HepG2 (cell line): Measurements from ENCODE around the gene HPCAL1. TPM values are rescaled to one million over a fixed set of nuclear protein-coding genes. Genes with fewer than 3 reads are reported as not detected.

Source experiments
- ATAC-seq: fragments of 200-7000 bp; cut with Tn5 transposase; 3 replicates; pipeline ENCODE4 v1.9.1; 2020; ENCODE audit warnings: mild to moderate bottlenecking, moderate library complexity
- BruUV-seq: library from RNA; stranded (reverse); fragments of 400-500 nt; replicated peaks from 2 replicates; lab custom pipeline; 2021; lab: Mats Ljungman, UMichigan
- CTCF ChIA-PET: fragments of 300-600 bp; formaldehyde crosslinking; extraction: SDS; loops from one replicate; lab custom pipeline; 2021; ENCODE audit warnings: low total read pairs, inconsistent platforms, low intra/inter-chr PET ratio; lab: Yijun Ruan, JAX
- POLR2A ChIA-PET: fragments of 350-600 bp; sonication (Branson Sonifier 250); formaldehyde crosslinking; loops from one replicate; lab custom pipeline; 2020; ENCODE audit warnings: antibody characterized with exemption, inconsistent platforms; lab: Yijun Ruan, JAX
- DNase-seq: peaks from one replicate; pipeline ENCODE4 v3.0.0-alpha.2; 2015; ENCODE audit warnings: low spot score
- FAIRE-seq: peaks from 3 replicates; lab custom pipeline; 2011; peaks lifted over from hg19 to GRCh38; lab: Jason Lieb, UNC
- H2AFZ ChIP-seq: one replicate; pipeline ENCODE4 v1.6.1; 2011; ENCODE audit warnings: low read length, inconsistent platforms
- H3K27ac ChIP-seq: fragments of 300-600 bp; 3 replicates; pipeline ENCODE4 v1.8.0; 2011; ENCODE audit warnings: mixed run types, mild to moderate bottlenecking, mixed read lengths, low read length, inconsistent platforms; ENCODE audit not compliant: insufficient read depth; ENCODE audit errors: extremely low read length
- H3K27me3 ChIP-seq, 2 experiments: fragments of 200-600 bp in 1 of 2; 2 replicates in 1 of 2; 3 replicates in 1 of 2; pipeline versions ENCODE4 v1.6.0 to v1.8.0; 2011; ENCODE audit warnings: low read length in 2 of 2, mild to moderate bottlenecking in 2 of 2, moderate library complexity in 2 of 2, inconsistent platforms in 1 of 2; ENCODE audit not compliant: insufficient read depth in 2 of 2, control insufficient read depth in 1 of 2
- H3K36me3 ChIP-seq, 2 experiments: fragments of 200-600 bp in 1 of 2; replicated peaks in 1 of 2; 2 replicates in 1 of 2; 3 replicates in 1 of 2; pipeline versions ENCODE4 v1.5.1 to v1.8.0; 2011; ENCODE audit warnings: low read length in 2 of 2, inconsistent platforms in 1 of 2; ENCODE audit not compliant: insufficient read depth in 2 of 2, control insufficient read depth in 1 of 2
- H3K4me1 ChIP-seq: 2 replicates; pipeline ENCODE4 v1.5.1; 2012; ENCODE audit warnings: low read length, inconsistent platforms; ENCODE audit not compliant: insufficient read depth
- H3K4me2 ChIP-seq: 2 replicates; pipeline ENCODE4 v1.6.0; 2011; ENCODE audit warnings: low read depth, low read length, inconsistent platforms
- H3K4me3 ChIP-seq, 3 experiments: fragments of 200-600 bp in 1 of 3; sonication (generic), shearing (Covaris generic) in 1 of 3; replicated peaks in 1 of 3; 2 replicates each; pipeline ENCODE4 v1.5.1; 2011 to 2016; ENCODE audit warnings: low read length in 3 of 3, inconsistent platforms in 2 of 3, low read depth in 2 of 3, mild to moderate bottlenecking in 2 of 3, control low read depth in 1 of 3, mixed read lengths in 1 of 3; ENCODE audit not compliant: insufficient read depth in 1 of 3
- H3K79me2 ChIP-seq: one replicate; pipeline ENCODE4 v1.6.1; 2011; ENCODE audit warnings: low read length, inconsistent platforms; ENCODE audit not compliant: insufficient read depth
- H3K9ac ChIP-seq: 2 replicates; pipeline ENCODE4 v1.6.0; 2011; ENCODE audit warnings: mild to moderate bottlenecking, low read depth, low read length, inconsistent platforms; ENCODE audit not compliant: insufficient read depth
- H3K9me3 ChIP-seq: 2 replicates; pipeline ENCODE4 v1.5.1; 2012; ENCODE audit warnings: mild to moderate bottlenecking, low read length
- H4K20me1 ChIP-seq: 2 replicates; pipeline ENCODE4 v1.6.0; 2011; ENCODE audit warnings: inconsistent platforms, mild to moderate bottlenecking, low read length, moderate library complexity; ENCODE audit not compliant: insufficient read depth
- MAFK ChIP-seq, 2 experiments: IDR thresholded peaks in 1 of 2; conservative IDR thresholded peaks in 1 of 2; 2 replicates each; pipeline ENCODE4 v1.6.1; 2011; ENCODE audit warnings: improper control_type of control experiment in 2 of 2, low read length in 2 of 2
- WIZ ChIP-seq: sonication (generic); formaldehyde crosslinking; IDR thresholded peaks from 2 replicates; pipeline ENCODE4 v1.5.1; 2020; ENCODE audit warnings: mild to moderate bottlenecking, missing genetic modification reagents
- ZMYM3 ChIP-seq: sonication (generic); formaldehyde crosslinking; IDR thresholded peaks from 2 replicates; pipeline ENCODE4 v1.5.1; 2020; ENCODE audit warnings: mild to moderate bottlenecking, missing genetic modification reagents
- ZNF652 ChIP-seq: IDR thresholded peaks from 2 replicates; pipeline ENCODE4 v1.6.1; 2016; ENCODE audit warnings: low read depth, borderline replicate concordance
- WGBS: methylation state at CpG from one replicate; pipeline ENCODE4 v1.1.6; 2017; ENCODE audit warnings: low lambda C conversion rate; 5-methylcytosine and 5-hydroxymethylcytosine counted together
- in situ Hi-C: cut with HindIII; loops from 2 replicates; pipeline ENCODE4 v1.10.0; 2017; ENCODE audit warnings: low pct_unique_long_range_greater_than_20kb; ENCODE audit not compliant: extremely low pct_ligation_motif_present
- intact Hi-C: fragments of 100-400 bp; cut with micrococcal nuclease; formaldehyde crosslinking; loops from one replicate; pipeline ENCODE4 v1.10.0; 2022; ENCODE audit not compliant: unreplicated experiment
- polyA plus RNA-seq, 8 experiments: library from polyadenylated mRNA; depleted of rRNA in 3 of 8; stranded (reverse) in 7 of 8; unstranded in 1 of 8; fragments of >200 nt; fragmentation: Illumina TruSeq in 4 of 8; extraction: Trizol in 4 of 8; gene quantifications; 2 replicates each; pipeline versions ENCODE4 v1.2.1 to v1.2.3, GENCODE V29; 2011 to 2016; ENCODE audit warnings: low read depth in 4 of 8, missing spikeins in 1 of 8, mixed read lengths in 1 of 8; ENCODE audit not compliant: insufficient read depth in 1 of 8
- total RNA-seq, 5 experiments: library from RNA; depleted of rRNA; stranded (reverse); fragments of >200 nt; fragmentation: Illumina TruSeq; extraction: Trizol; gene quantifications; 2 replicates each; pipeline ENCODE4 v1.2.3, GENCODE V29; 2016; ENCODE audit warnings: low read depth in 1 of 5

Gene HPCAL1
- total and polyA plus RNA-seq, 2 of the 13 experiments (the other 11 are each of a cell fraction or from before 2014, with no cell fraction given) = 29.5 to 29.9 TPM

DNA sequence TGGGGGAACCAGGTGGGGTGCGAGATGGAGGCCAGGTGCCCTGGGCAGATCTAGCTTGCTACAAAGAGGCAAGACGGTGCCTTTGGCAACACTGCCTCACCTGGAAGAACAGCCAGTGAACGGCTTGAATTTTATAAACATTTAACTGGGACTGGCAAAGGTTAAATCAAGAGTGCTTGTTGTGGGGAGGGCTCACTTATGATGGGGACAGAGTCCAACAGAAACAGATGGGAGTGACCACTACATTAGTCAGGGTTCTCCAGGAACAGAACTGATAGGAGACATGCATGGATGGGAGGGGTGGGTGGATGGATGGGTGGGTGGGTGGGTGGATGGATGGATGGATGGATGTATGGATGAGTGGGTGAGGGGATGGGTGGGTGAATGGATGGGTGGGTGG is 126.2 kb downstream of the HPCAL1 start:
- FAIRE-seq (no peak), DNase-seq (no peak), ATAC-seq (no peak)
- Histone ChIP-seq H2AFZ (no peak overlapping the region), H3K4me1 (peaks cover 20% of the 10 kb centered on the region), H3K9me3 (no peaks in the 10 kb centered on the region), H4K20me1 (no peaks in the 10 kb centered on the region), H3K4me3 (no peak overlapping the region), H3K27me3 (peaks cover 6 to 25% of the 10 kb centered on the region in 2 experiments; a peak in 4 of 5 replicates), H3K9ac (no peak overlapping the region), H3K36me3 (peaks cover 9 to 11% of the 10 kb centered on the region in 2 experiments; a peak in 4 of 5 replicates), H3K79me2 (no peaks in the 10 kb centered on the region), H3K4me2 (no peak overlapping the region), H3K27ac (no peak overlapping the region)
- in situ Hi-C loops (loop anchor here (25.0 kb wide), 1 partner anchor 617 kb away; no protein-coding TSS in a partner anchor), intact Hi-C loops (no loop called here)
- CTCF ChIA-PET = no interaction called here
- POLR2A ChIA-PET = no interaction called here
- WGBS = 48% methylated on average over 3 of the region's 3 CpGs
- TF ChIP-seq ZNF652 (CRISPR knock-in tag) (0 out of 2 replicates have a peak, but pooled peaks have one; percentile 20), WIZ (CRISPR knock-in tag) (no peak)
- BruUV-seq = no TSS peak

- ATAC-seq = no peak
- TF ChIP-seq ZMYM3 (peak; percentile 63; the same call in 1 of the 2 replicates), MAFK (conservative IDR thresholded peaks at IDR 0.05 in 1 of 2, IDR thresholded peaks at IDR 0.05 in 1 of 2; ENCODE audit: low read length in 2 of 2) (no peak)
- Histone ChIP-seq H3K4me3 (no peak overlapping the region), H3K36me3 (peaks cover 5 to 6% of the 10 kb centered on the region in 2 experiments; a peak in 3 of 5 replicates), H3K27me3 (peaks cover 10 to 39% of the 10 kb centered on the region in 2 experiments), H3K9me3 (no peaks in the 10 kb centered on the region), H3K4me1 (peaks cover 38% of the 10 kb centered on the region), H2AFZ (no peak overlapping the region), H3K79me2 (no peaks in the 10 kb centered on the region), H3K9ac (no peak overlapping the region), H3K27ac (no peak overlapping the region), H4K20me1 (no peaks in the 10 kb centered on the region), H3K4me2 (no peak overlapping the region)
- no peak for DNase-seq
- in situ Hi-C loops = loop anchor here (25.0 kb wide), 1 partner anchor 619 kb away; no protein-coding TSS in a partner anchor
- ChIA-PET CTCF (no interaction called here), POLR2A (no interaction called here)
- intact Hi-C loops = no loop called here
- no TSS peak for BruUV-seq
- no peak for FAIRE-seq
- 57% methylated on average over 8 of the region's 8 CpGs for WGBS
These were observed 128.3 kb downstream of the HPCAL1 start for GRCh38 chr2:10430886-10431622.
